Activated T-cell treated with anti-CD3 and anti-CD28 coated beads for 24 hours (primary cell): ENCODE results near the gene TNNI2.
"Not testable (repeated sequence)": the region's sequence is repeated elsewhere in the genome, so short reads cannot be mapped to it uniquely, and the experiment has no call there.

Experiments used
- DNase-seq: peaks from one replicate; pipeline ENCODE4 v3.0.0-alpha.2; 2020; ENCODE audit warnings: low read depth

Gene TNNI2

GRCh38 chr11:1862588-1863351 is 24.0 kb downstream of the TNNI2 start:
- no peak for DNase-seq

DNA sequence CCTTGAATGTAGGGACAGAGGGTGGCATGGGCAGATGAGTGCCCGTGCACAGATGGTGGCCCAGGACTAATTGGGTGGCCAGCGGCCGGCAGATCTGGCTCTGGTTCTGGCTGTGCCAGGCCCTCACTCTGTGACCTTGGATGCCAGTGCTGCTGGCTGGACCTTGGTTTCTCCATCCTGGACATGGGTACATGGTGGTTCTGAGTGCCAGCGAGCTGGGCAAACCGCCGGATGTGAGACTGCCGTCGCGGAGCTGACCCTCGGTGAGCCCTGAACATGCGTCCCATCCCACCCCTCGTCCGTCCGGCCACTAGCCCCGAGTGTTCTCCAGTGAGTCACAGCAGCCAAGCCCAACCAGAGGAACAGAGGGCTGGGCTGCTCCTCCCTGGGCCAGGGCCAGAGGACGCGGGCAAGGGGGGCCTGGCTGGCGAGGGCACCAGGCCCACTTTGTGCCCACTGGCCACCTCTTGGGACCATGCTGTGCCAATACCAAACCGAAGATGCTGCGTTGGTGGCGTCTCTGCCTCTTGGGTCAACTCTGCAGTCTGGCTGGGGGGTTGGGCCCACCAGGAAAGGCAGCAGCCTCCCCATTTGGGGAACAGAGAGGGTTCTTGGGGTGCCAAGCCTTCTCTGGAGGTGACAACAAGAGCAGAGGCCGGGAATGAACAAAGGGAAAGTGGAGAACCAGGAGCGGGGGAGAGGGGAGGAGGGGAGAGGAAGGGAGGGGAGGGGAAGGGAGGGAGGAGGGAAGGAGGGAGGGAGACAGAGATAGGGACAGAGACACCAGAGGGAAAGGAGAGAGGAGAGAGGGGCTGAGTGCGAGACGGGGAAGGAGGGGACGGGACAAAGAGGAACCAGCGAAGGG is 24.8 kb downstream of the TNNI2 start:
- DNase-seq: no peak

- no peak for DNase-seq
Observed at GRCh38 chr11:1864231-1864630, 25.4 kb downstream of the TNNI2 start.

DNA sequence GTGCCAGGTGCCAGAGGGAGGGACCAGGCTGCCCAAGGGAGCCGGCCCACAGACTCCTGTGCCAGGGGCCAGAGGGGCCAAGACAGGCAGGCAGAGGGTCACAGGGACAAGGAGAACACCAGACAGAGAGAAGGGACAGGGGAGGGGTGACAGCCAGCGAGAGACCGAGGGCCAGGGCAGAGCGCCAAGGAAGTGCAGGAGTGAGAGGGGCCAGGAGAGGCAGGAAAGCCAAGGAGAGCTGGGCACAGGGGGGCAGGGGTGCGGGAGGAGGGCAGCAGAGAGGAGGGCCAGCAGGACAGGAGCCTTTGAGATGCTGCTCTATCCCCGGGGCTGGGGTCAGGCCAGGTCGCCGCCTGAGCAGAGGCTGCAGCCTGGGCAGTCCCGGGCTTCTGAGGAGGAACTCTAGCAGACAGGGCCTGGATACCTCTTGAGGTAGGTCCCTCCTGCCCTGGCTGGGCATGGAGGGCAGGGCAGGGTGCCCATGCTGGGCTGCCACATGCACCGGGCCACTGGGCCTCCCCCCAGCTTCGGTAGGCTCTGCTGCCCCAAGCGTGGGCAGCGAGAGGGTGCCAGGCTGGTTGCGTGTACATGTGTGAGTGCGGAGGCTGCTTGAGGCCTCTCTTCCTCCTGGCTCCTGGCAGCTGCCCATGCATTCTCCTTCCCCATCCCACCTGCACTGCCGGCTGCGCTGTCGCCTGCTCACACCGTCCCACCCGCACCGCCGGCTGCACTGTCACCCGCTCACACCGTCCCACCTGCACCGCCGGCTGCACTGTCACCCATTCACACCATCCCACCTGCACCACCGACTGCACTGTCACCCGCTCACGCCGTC is 26.3 kb downstream of the TNNI2 start:
- DNase-seq: no peak

DNA sequence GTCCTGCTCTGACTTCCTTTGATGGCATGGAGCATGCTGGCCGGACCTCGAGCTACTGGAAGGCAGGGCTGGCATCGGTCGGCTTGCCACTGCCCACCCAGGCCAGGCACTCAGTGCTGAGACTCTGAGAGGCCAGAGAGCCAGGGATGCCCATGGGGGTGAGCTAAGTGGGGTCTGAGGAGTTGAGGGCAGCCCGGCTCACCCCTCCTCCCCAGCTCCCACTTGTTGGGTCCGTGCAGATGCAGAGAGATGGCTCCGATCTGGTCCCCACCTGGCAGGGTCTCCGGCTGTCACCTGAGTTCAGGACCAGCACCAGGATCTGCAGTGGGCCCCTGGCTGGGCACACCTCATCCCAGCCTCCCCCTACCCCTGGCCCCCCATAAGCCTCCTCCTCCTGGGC is 27.4 kb downstream of the TNNI2 start:
- no peak for DNase-seq

- DNase-seq: no peak
Observed at GRCh38 chr11:1866776-1867175, 28.0 kb downstream of the TNNI2 start.

- DNase-seq: no peak
Observed at GRCh38 chr11:1867381-1867780, 28.6 kb downstream of the TNNI2 start.

GRCh38 chr11:1868056-1868635 is 29.4 kb downstream of the TNNI2 start:
- no peak for DNase-seq

- DNase-seq: no peak
Observed at GRCh38 chr11:1868636-1869291, 30.0 kb downstream of the TNNI2 start.

GRCh38 chr11:1869427-1870325 is 30.9 kb downstream of the TNNI2 start:
- no peak for DNase-seq

- DNase-seq: no peak
Observed at GRCh38 chr11:1870326-1870696, 31.5 kb downstream of the TNNI2 start.

GRCh38 chr11:1870721-1871466 is 32.1 kb downstream of the TNNI2 start:
- no peak for DNase-seq

- DNase-seq: no peak
Observed at GRCh38 chr11:1871531-1871930, 32.8 kb downstream of the TNNI2 start.

DNA sequence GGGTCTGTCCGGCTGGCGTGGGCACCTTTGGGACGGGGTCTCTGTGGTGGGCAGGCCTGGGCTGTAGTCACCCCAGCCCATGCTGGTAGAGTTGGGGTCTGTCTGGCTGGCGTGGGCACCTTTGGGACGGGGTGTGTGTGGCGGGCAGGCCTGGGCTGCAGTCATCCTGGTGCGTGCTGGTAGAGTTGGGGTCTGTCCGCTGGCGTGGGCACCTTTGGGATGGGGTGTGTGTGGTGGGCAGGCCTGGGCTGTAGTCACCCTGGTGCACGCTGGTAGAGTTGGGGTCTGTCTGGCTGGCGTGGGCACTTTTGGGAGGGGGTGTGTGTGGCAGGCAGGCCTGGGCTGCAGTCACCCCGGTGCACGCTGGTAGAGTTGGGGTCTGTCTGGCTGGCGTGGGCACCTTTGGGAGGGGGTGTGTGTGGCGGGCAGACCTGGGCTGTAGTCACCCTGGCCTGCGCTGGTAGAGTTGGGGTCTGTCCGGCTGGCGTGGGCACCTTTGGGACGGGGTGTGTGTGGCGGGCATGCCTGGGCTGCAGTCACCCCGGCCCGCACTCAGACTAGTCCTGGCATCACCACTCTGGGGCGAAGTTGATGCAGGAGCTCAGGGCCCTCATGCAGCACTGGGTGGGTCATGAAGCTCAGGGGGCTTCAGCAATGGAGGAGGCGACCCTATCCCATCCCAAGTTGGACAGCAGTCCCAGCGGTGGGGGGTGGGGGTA is 33.6 kb downstream of the TNNI2 start:
- DNase-seq: no peak

- no peak for DNase-seq
Observed at GRCh38 chr11:1873048-1873812, 34.4 kb downstream of the TNNI2 start.

DNA sequence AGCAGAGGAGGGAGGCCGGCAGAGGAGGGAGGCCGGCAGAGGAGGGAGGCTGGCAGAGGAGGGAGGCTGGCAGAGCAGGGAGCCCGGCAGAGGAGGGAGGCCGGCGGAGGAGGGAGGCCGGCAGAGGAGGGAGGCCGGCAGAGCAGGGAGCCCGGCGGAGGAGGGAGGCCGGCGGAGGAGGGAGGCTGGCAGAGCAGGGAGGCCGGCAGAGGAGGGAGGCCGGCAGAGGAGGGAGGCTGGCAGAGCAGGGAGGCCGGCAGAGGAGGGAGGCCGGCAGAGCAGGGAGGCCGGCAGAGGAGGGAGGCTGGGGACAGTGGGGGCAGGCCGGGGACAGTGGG is 35.0 kb downstream of the TNNI2 start:
- not testable (repeated sequence) for DNase-seq

- DNase-seq: not testable (repeated sequence)
Observed at GRCh38 chr11:1874441-1875092, 35.8 kb downstream of the TNNI2 start.
